Measurements from ENCODE around the gene F2R. TPM values are rescaled to one million over a fixed set of nuclear protein-coding genes. Genes with fewer than 3 reads are reported as not detected.

F2R gene
- total RNA-seq (1 to 10 TPM; 1.3 to 3.5 (median 1.9) TPM), polyA plus RNA-seq (1 to 10 TPM; 1.1 to 2.3 (median 2.0) TPM)
- long read RNA-seq, donor 1, partial matches to known transcripts: 0 of 4 reads
- long read RNA-seq, donor 1, other reads (novel, unspliced or antisense): 2 of 4 reads
- long read RNA-seq, donor 2, partial matches to known transcripts: 0 of 2 reads
- long read RNA-seq, donor 2, other reads (novel, unspliced or antisense): 1 of 2 reads

DNA sequence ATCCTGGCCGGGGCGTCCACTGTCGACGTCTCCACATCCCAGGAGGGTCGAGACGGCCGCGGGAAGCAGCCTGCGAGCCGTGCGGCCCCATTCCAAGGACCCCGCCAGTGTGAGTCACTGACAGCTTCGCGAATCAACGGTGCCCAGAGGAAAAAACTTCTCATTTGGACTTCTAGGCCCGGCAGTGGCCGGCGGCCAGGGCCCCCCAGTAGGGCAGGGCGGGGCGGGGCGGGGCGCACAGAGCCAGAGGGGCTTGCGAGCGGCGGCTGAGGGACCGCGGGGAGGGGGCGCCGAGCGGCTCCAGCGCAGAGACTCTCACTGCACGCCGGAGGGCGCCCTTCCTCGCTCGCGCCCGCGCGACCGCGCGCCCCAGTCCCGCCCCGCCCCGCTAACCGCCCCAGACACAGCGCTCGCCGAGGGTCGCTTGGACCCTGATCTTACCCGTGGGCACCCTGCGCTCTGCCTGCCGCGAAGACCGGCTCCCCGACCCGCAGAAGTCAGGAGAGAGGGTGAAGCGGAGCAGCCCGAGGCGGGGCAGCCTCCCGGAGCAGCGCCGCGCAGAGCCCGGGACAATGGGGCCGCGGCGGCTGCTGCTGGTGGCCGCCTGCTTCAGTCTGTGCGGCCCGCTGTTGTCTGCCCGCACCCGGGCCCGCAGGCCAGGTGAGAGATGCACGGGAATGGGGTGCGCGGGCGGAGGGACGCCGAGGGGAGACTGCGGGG, at the start of gene F2R:
TSS of gene F2R (plus strand) at position 391 of the 720 bp plus-strand sequence. CDS start at position 573, 182 bp downstream.
- Histone ChIP-seq H3K27me3 (ENCODE audit: insufficient read depth in 3 of 3, low read length in 2 of 3) (peaks cover 0 to 48% (median 4%) of the 10 kb centered on the region in 3 donors), H3K36me3 (ENCODE audit: insufficient read depth in 1 of 2, low read depth in 1 of 2) (no peaks in the 10 kb centered on the region), H3K4me1 (no peaks in the 10 kb centered on the region), H3K4me3 (peak within 1 kb of the TSS; percentile 72), H3K9me3 (no peaks in the 10 kb centered on the region), H3K27ac (peak within 1 kb of the TSS; percentile 16)
- intact Hi-C loops (cut with DNase I): no loop called here
- peak; percentile 15 for TF ChIP-seq CTCF (IDR thresholded peaks at IDR 0.05)
- 0 to 1% (median 1%) methylated on average over 51 to 82 of the region's 82 CpGs for WGBS, 3 donors
- DNase-seq (peak; percentile 59 to 64), ATAC-seq (peak; percentile 27 to 68 (median 48))

DNA sequence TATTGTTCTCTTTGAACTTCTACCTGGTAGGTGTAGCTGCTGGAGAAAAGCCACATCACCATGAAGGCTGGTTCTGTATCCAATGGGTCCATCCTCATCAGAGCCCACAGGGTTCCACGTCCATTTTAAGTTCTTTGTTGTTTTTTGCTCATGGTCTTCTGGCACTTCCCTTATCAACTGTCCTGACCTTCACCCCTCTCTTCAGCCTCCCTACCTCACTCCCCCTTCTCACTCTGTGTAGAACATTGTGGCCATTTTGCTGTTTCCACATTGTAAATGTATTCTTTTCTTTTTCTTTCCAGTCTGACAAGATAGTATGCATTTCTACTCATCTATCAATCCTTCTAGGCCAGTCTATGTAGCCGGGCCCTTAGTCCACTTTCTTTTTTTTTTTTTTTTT, 48.4 kb upstream of the F2R start:
- intact Hi-C loops (cut with DNase I): no loop called here
- 78 to 91% (median 82%) methylated on average over 2 of the region's 2 CpGs for WGBS, 3 donors
- Histone ChIP-seq H3K4me3 (no peak overlapping the region), H3K27ac (no peak overlapping the region), H3K9me3 (no peaks in the 10 kb centered on the region), H3K36me3 (ENCODE audit: insufficient read depth in 1 of 2, low read depth in 1 of 2) (no peaks in the 10 kb centered on the region), H3K4me1 (no peaks in the 10 kb centered on the region), H3K27me3 (ENCODE audit: insufficient read depth in 3 of 3, low read length in 2 of 3) (no peaks in the 10 kb centered on the region)
- no peak for TF ChIP-seq CTCF (IDR thresholded peaks at IDR 0.05)
- DNase-seq (no peak), ATAC-seq (no peak)

GRCh38 chr5:76669245-76669644, 46.7 kb upstream of the F2R start:
- ATAC-seq (no peak), DNase-seq (no peak)
- Histone ChIP-seq H3K4me1 (no peaks in the 10 kb centered on the region), H3K36me3 (ENCODE audit: insufficient read depth in 1 of 2, low read depth in 1 of 2) (no peaks in the 10 kb centered on the region), H3K27ac (no peak overlapping the region), H3K27me3 (ENCODE audit: insufficient read depth in 3 of 3, low read length in 2 of 3) (no peaks in the 10 kb centered on the region), H3K9me3 (no peaks in the 10 kb centered on the region), H3K4me3 (no peak overlapping the region)
- intact Hi-C loops (cut with DNase I): no loop called here
- TF ChIP-seq CTCF (IDR thresholded peaks at IDR 0.05): no peak
- WGBS, 3 donors: 86 to 88% (median 87%) methylated on average over 5 of the region's 5 CpGs

GRCh38 chr5:76670508-76670907, 45.4 kb upstream of the F2R start:
- no peak overlapping the region for H3K27ac ChIP-seq

More at GRCh38 chr5:76670508-76670907, 45.4 kb upstream of the F2R start:
- Histone ChIP-seq H3K9me3 (no peaks in the 10 kb centered on the region), H3K36me3 (ENCODE audit: insufficient read depth in 1 of 2, low read depth in 1 of 2) (no peaks in the 10 kb centered on the region), H3K27me3 (ENCODE audit: insufficient read depth in 3 of 3, low read length in 2 of 3) (no peaks in the 10 kb centered on the region), H3K4me1 (no peaks in the 10 kb centered on the region), H3K4me3 (no peak overlapping the region)
- TF ChIP-seq CTCF (IDR thresholded peaks at IDR 0.05): no peak
- DNase-seq (no peak), ATAC-seq (no peak)
- intact Hi-C loops (cut with DNase I): no loop called here
- WGBS, 3 donors: 61 to 69% (median 65%) methylated on average over 3 of the region's 3 CpGs

Data from psoas muscle (tissue), 8 donors.